ENCODE measurements around the gene UTP18. TPM values are rescaled to one million over a fixed set of nuclear protein-coding genes. Genes with fewer than 3 reads are reported as not detected.
A peak's percentile ranks its signal among the peaks of the same experiment; 100 is the strongest.

Gene UTP18
- total RNA-seq, 4 donors from 2014 or later, result 23.4 to 45.4 (median 36.2) TPM

- no peak for DNase-seq
Observed at GRCh38 chr17:51257150-51258081, 2.9 kb upstream of the UTP18 start.

GRCh38 chr17:51258756-51259563, 1.4 kb upstream of the UTP18 start:
- no peak for DNase-seq
- Histone ChIP-seq H3K36me3 (peaks cover 0 to 36% (median 0%) of the 10 kb centered on the region in 3 donors), H3K27ac (peak overlapping the region; percentile 92 to 98 (median 96)), H3K9me3 (no peaks in the 10 kb centered on the region), H3K4me3 (peak overlapping the region; percentile 79 to 96 (median 82)), H3K27me3 (no peaks in the 10 kb centered on the region), H3K4me1 (peaks cover 12 to 79% (median 44%) of the 10 kb centered on the region in 3 donors)
- 4% methylated on average over 6 to 8 of the region's 18 CpGs for WGBS, 2 donors
- TF ChIP-seq POLR2A (IDR thresholded peaks at IDR 0.05) (no peak), CTCF (IDR thresholded peaks at IDR 0.05) (no peak)
- intact Hi-C loops (cut with DNase I), result no loop called here

More at GRCh38 chr17:51257150-51258081, 2.9 kb upstream of the UTP18 start:
- H3K4me3 ChIP-seq, result peak overlapping the region in 2 of 4 donors; percentile 79 to 80
- no peak for TF ChIP-seq CTCF (IDR thresholded peaks at IDR 0.05)
- no peak for TF ChIP-seq POLR2A (IDR thresholded peaks at IDR 0.05)
- 45 to 57% methylated on average over 3 of the region's 3 CpGs for WGBS, 2 donors
- H3K9me3 ChIP-seq, result no peaks in the 10 kb centered on the region
- H3K36me3 ChIP-seq, result peaks cover 0 to 30% (median 0%) of the 10 kb centered on the region in 3 donors
- H3K4me1 ChIP-seq, result peaks cover 12 to 68% (median 36%) of the 10 kb centered on the region in 3 donors
- no peaks in the 10 kb centered on the region for H3K27me3 ChIP-seq
- H3K27ac ChIP-seq, result peak overlapping the region in 3 of 4 donors; percentile 31 to 97 (median 96)
- intact Hi-C loops (cut with DNase I), result no loop called here

GRCh38 chr17:51259564-51260236, 646 bp upstream of the UTP18 start, which contains the start of gene MBTD1:
Gene MBTD1, minus strand, starts transcription at chr17:51260049. Its CDS starts 34,888 bp downstream, at chr17:51225161.
- Histone ChIP-seq H3K27ac (peak within 1 kb of the TSS; percentile 92 to 98 (median 96)), H3K4me3 (peak within 1 kb of the TSS; percentile 79 to 96 (median 82)), H3K4me1 (peaks cover 12 to 72% (median 44%) of the 10 kb centered on the region in 3 donors), H3K36me3 (peaks cover 0 to 39% (median 0%) of the 10 kb centered on the region in 3 donors), H3K27me3 (no peaks in the 10 kb centered on the region), H3K9me3 (no peaks in the 10 kb centered on the region)
- intact Hi-C loops (cut with DNase I), result no loop called here
- 0% methylated on average over 16 to 18 of the region's 42 CpGs for WGBS, 2 donors
- DNase-seq, result peak; percentile 91
- peak in 2 of 4 donors; percentile 31 to 47 for TF ChIP-seq POLR2A (IDR thresholded peaks at IDR 0.05)
- no peak for TF ChIP-seq CTCF (IDR thresholded peaks at IDR 0.05)

DNA sequence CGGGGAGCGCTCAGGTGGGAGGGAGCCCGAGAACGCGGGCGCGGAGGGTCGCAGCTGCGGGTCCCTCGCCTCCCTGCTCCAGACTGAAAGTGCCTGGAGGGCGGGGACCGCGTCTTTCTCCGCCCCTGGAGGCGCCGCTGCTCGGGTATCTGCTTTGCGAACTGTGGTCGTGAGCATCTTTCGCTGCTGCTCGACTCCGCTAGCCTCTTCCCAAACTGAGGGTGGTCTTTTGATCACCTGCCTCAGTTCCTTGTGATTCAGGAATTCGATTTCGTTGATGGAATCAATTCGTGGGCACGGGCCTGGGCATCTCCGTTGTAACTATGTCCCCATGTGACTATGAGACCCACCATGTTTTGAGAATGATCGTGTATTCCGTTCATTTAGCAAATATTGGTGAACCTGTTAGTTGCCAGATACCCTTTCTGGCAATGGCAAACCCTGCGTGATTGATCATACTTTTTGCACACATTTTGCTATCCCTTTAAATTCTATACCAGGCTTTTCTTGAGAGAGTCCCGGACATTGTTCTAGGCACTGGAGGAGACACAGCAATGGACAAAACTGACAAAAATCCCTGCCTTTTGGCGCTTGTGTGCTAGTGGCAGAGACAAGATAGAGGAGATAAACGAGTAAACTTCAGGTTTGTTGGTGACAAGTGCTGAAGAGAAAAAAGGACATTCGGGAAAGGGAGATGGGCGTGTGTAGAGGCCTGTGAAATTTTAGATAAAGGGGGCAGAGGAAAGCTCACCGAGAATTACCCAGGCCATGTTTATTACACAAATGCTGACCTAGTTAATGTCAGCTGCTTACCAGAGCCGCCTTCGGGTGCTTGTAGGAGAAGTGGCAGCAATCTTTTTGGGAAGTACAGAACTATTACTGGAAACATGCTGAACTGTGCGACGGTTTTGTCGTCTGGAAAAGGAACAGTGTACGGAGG, 948 bp downstream of the UTP18 start:
- no peaks in the 10 kb centered on the region for H3K27me3 ChIP-seq
- intact Hi-C loops (cut with DNase I), result no loop called here
- peak overlapping the region; percentile 92 to 98 (median 96) for H3K27ac ChIP-seq
- 9 to 15% methylated on average over 28 to 29 of the region's 42 CpGs for WGBS, 2 donors
- no peak for DNase-seq
- peaks cover 0 to 45% (median 0%) of the 10 kb centered on the region in 3 donors for H3K36me3 ChIP-seq
- no peak for TF ChIP-seq CTCF (IDR thresholded peaks at IDR 0.05)
- no peak for TF ChIP-seq POLR2A (IDR thresholded peaks at IDR 0.05)
- peaks cover 12 to 58% (median 44%) of the 10 kb centered on the region in 3 donors for H3K4me1 ChIP-seq
- no peaks in the 10 kb centered on the region for H3K9me3 ChIP-seq
- peak overlapping the region; percentile 79 to 96 (median 82) for H3K4me3 ChIP-seq

Data from esophagus squamous epithelium (tissue), 5 donors.